ENCODE results near the gene EDN2.

- TF ChIP-seq, protein P1, sequence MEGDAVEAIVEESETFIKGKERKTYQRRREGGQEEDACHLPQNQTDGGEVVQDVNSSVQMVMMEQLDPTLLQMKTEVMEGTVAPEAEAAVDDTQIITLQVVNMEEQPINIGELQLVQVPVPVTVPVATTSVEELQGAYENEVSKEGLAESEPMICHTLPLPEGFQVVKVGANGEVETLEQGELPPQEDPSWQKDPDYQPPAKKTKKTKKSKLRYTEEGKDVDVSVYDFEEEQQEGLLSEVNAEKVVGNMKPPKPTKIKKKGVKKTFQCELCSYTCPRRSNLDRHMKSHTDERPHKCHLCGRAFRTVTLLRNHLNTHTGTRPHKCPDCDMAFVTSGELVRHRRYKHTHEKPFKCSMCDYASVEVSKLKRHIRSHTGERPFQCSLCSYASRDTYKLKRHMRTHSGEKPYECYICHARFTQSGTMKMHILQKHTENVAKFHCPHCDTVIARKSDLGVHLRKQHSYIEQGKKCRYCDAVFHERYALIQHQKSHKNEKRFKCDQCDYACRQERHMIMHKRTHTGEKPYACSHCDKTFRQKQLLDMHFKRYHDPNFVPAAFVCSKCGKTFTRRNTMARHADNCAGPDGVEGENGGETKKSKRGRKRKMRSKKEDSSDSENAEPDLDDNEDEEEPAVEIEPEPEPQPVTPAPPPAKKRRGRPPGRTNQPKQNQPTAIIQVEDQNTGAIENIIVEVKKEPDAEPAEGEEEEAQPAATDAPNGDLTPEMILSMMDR (conservative IDR thresholded peaks at IDR 0.05 in 1 of 2, IDR thresholded peaks at IDR 0.05 in 1 of 2; ENCODE audit: extremely low read depth in 1 of 2, insufficient read depth in 1 of 2, low read depth in 1 of 2, low read length in 2 of 2) = no peak
- TF ChIP-seq EZH2 (IDR thresholded peaks at IDR 0.05; ENCODE audit: borderline replicate concordance, low read length) = no peak
These were observed 5.3 kb downstream of the EDN2 start for GRCh38 chr1:41479000-41479807.

Data from mammary epithelial cell (primary cell).